KBM-7 (cell line): ENCODE data around the gene KCNAB1.
"Not testable (repeated sequence)": the region's sequence is repeated elsewhere in the genome, so short reads cannot be mapped to it uniquely, and the experiment has no call there.

Source experiments
- DNase-seq: peaks from one replicate; pipeline ENCODE4 v3.0.0-alpha.2; 2015
- in situ Hi-C: fragments of 300-500 bp; cut with MboI; formaldehyde crosslinking; loops from 2 replicates; pipeline ENCODE4 v1.14.3; 2020; ENCODE audit warnings: low sequenced_read_pairs, low pct_unique_long_range_greater_than_20kb, mixed read lengths

KCNAB1 gene

DNA sequence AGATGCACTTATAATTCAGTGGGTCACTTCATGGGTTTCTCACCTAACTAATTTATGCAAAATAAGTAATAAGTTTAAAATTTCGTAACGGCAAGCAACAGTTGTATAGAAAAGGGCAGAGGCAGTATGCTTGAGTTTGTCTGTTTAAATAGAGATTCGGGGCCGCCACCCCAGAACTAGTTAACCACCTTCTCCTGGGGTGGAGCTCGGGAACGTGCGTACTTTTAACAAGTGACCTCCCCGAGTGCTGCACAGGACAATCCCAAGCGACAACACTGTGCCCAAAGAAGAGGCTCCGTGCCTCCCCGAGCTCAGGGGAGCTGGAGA lies 434.1 kb downstream of the KCNAB1 start:
- no peak for DNase-seq
- in situ Hi-C loops, result no loop called here

DNA sequence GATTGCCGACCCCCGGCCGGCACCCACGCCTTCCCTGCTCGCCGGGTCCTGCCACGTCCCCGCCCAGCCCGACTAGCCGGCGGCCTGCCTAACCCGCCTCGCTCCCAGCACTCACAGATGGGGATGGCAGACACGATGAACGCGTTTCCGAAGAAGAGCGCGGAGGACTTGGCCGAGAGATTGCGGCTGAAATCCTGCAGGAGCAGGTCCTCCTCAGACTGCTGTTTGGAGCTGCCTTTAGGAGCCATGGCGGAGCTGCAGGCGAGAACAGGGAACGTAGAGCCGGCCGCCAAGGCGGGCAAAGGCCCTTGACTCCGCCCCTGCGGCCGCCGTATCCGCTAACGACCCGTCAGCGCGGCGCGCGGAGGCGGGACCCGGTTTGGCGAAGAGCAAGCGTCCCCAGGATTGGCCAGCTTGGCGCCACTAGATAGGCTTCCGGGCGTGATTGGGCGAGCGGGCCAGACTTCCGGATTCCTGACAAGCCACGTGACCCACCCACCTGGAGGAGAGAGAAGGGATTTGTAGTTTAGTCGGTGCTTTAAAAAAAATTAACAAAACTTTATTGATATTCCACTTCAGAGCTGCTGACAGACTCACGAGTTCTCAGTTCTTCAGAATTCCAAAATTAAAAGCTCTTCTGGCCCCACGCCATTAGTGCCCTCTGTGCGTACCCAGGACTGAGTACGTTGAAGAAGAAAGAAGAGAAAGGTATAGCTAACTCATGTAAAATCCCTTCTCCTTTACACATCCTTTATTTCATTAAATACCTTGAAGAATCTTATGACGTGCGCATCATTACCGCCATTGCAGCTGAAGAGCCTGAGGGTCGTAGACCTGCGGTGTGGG lies 434.7 kb downstream of the KCNAB1 start, which contains the start of gene SSR3:
TSS of gene SSR3 (minus strand) at position 276 of the 846 bp plus-strand sequence. CDS start at position 248, 28 bp downstream.
- DNase-seq, result peak; percentile 99
- in situ Hi-C loops, result no loop called here

DNA sequence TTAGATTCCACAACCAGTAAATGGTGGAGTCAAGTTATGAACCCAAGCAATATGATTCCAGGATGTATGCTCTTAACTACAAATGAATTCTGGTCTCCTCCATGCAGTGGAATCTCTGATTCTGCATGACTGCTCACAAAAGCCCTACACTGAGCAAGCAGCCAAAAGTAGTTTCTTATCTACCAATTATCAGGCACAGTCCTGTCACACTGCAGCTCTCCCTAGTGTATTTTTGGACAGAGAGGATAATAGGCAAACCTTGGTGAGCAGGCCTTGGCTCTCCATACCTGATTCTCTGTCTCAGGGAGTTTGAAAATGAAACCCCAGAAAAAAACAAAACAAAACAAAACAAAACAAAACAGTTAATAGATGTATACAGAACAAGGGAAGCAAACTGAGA lies 438.0 kb downstream of the KCNAB1 start:
- in situ Hi-C loops, result no loop called here
- no peak for DNase-seq

DNA sequence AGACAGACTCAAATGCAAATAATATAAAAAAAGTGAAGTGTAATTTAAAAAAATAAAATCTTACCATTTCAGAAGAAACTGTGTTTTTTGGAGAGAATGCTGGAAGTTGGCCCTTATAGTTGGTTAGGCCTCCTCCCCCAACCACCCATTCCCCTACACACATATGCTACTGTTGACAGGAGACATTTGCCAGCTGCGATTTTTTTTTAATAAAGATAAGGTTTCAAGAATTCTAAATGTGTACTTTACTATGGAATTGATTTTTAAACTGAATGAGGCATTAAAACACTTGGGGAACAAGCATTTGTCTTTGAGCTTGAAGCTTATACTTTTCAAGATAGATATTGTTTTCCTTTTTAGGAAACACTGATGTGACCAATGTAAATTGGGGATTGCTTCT lies 438.9 kb downstream of the KCNAB1 start:
- no peak for DNase-seq
- in situ Hi-C loops, result no loop called here

DNA sequence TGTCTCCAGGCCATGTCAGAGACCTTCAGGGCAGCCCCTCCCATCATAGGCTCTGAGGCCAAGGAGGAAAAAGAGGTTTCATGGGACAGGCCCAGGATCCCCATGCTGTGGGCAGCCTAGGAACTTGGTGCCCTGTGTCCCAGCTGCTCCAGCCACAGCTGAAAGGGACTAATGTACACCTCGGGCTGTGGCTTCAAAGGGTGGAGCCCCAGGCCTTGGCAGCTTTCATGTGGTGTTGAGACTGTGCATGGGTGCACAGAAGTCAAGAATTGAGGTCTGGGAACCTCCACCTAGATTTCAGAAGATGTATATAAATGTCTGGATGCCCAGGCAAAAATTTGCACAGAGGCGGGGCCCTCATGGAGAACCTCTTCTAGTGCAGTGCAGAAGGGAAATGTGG lies 441.2 kb downstream of the KCNAB1 start:
- in situ Hi-C loops, result no loop called here
- DNase-seq, result no peak

DNA sequence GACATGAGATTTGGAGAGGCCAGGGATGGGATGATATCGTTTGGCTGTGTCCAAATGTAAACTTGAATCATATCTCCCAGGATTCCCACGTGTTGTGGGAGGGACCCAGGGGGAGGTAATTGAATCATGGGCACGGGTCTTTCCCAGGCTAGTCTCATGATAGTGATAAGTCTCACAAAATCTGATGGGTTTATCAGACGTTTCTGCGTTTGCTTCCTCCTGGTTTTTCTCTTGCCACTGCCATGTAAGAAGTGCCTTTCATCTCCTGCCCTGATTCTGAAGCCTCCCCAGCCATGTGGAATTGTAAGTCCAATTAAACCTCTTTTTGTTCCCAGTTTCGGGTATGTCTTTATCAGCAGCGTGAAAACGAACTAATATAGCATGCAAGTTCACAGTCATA lies 442.1 kb downstream of the KCNAB1 start:
- DNase-seq, in situ Hi-C loops: not testable (repeated sequence)

DNA sequence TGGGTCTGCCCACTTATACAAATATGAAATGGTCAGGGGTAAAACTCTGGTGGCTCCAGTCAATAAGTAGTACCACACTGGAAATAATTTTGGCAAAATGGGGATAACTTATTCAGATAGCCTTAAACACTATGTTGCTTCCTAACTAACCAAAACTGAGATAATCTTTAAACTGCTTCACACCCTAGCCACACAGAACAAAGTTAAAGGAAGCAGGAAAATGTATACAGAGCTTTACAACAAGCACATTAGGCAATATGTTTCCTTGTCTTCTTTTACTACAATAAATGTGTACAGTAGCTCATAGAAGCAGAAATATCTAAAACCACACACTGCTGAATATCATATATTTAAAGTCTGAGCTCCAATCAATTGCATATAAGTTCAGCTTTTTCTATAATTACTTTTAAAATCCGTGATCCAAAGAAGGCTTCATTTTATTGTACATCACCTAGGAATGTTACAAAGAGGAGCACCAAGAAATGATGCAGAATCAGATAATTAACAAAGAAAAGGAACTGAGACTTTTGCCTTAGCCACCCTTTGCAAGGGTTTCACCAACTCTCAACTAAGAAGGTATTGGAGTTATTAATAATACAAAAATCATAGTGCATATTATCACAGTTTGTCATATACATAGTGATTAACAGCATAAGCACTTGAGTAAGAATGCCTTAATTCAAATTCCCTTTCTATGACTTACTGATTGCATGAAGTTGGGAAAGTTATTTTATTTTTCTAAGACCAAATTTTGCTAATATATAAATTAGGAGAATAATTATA lies 443.7 kb downstream of the KCNAB1 start:
- no peak for DNase-seq
- in situ Hi-C loops, result no loop called here

DNA sequence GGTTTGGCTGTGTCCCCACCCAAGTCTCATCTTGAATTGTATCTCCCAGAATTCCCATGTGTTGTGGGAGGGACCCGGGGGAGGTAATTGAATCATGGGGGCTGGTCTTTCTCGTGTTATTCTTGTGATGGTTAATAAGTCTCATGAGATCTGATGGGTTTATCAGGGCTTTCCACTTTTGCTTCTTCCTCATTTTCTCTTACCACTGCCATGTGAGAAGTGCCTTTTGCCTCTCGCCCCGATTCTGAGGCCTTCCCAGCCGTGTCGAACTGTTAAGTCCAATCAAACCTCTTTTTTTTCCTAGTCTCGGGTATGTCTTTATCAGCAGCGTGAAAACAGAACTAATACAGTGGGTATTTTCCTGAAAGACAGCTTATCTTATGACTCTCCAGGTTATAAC lies 448.6 kb downstream of the KCNAB1 start:
- in situ Hi-C loops, result not testable (repeated sequence)
- DNase-seq, result peak; percentile 41

DNA sequence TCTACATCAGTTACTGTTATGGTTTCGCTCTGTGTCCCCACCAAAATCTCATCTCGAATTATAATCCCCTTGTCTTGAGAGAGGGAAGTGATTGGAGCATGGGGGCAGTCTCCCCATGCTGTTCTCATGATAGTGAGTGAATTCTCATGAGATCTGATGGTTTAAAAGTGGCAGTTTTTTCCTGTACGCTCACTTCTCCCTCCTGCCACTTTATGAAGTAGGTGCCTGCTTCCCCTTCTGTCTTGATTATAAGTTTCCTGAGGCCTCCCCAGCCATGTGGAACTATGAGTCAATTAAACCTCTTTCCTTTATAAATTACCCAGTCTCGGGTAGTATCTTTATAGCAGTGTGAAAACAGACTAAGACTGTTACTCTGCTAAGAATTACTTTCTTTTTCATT lies 449.5 kb downstream of the KCNAB1 start:
- DNase-seq, result peak; percentile 61
- in situ Hi-C loops, result not testable (repeated sequence)

DNA sequence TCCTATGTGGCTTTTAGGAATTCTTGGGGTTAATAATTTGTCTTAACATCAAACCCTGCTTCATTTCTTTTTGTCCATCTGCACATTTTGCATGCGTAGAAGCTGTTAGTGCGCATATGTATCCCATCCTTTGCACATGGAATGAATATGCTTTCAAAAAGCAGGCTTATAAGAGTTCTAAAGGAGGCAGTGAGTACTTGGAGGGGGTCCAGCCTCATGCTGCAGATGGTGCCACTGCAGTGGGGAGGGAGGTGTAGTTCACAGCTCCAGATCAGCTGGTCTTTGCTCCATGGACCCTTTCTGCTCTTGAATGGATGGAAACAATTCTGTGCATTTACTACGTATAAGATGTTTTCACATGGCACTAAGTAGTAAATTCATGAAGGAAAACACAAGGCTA lies 455.3 kb downstream of the KCNAB1 start:
- no peak for DNase-seq
- in situ Hi-C loops, result no loop called here

DNA sequence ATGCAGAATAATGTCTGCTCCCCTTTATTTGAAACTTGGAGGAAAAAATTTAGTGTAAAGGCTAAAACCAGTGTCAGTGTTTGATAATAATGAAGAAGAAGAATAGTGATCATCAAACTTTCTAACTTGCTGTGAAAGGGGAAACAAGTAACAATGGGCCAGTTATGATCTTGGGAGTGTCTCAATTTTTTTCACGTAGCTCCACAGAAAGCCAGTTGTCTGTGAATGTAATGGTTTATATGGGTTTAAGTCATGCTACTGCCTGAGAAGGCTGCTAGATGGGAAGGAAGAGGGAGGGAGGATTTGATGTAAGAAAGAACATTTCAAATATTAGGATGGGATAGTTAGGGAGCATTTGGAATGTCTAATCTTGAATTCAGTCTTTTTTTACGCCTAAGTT lies 455.7 kb downstream of the KCNAB1 start:
- in situ Hi-C loops, result no loop called here
- no peak for DNase-seq

DNA sequence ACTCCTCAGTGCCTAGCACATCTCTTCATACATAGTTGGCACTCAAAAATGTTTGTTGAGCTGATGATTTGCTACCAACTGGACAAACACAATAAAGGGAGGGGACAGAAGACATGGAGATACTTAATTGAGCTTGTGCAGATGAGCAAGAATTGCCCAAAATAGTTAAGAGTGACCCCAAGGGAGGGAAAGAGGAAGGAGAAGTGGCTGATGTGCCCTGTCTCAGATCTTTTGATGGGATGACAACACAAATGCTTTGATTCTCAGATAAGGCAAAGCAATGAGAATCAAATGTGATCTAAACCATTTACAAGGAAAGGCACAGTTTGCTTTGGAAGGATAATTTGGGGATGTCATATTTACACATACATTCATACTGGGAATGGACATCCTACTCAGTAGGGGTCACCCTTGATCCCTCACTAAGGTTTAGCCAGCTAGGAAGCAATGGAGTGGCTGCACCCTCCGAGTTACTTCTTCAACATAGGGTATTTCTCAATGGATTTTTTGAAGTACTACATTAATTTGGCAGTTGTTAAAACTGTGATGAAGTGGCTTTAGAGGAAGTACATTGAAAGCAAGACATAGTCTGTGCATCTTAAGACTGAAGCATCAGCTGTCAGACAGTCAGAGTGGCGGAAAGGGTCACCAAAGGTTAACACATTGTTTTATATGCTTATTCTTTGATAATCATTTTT lies 456.4 kb downstream of the KCNAB1 start:
- in situ Hi-C loops, result no loop called here
- no peak for DNase-seq

DNA sequence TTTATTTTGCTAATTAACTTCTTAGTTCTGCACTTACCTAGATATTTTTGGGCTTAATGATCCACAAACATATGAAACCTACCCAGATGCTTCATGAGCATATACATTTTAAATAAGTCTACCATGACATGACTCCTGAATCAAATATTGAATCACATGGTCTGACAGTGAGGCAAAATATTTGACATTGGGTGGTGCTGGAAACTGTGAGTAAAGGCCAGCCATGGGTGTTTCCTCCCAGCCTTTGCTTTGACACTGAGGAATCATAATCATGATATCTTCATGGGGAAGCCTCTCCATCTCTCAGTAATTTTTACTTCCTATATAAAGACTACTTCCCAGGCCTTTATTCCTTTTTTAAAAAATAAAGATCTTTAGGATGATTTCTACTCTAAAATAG lies 457.4 kb downstream of the KCNAB1 start:
- in situ Hi-C loops, result no loop called here
- no peak for DNase-seq

DNA sequence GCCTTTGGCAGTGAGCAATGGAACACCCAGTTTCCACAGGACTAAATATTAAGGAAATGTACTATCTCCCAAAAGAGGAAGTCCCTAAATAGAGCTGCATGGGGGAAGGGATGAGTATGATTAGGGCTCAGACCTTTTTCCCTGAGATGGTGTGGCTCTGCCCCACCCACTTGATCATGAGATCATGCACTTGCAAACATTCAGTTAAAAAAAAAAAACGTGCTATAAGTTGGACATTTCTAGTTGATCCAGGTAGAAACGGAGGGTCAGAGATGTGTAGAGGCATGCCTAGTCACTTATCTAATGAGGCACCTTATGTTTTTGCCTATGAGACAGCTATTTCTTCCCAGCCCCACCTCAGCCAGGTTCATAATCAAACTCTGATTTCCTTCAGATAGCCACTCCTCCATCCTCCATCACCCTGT lies 459.1 kb downstream of the KCNAB1 start:
- in situ Hi-C loops, result no loop called here
- DNase-seq, result peak; percentile 86

DNA sequence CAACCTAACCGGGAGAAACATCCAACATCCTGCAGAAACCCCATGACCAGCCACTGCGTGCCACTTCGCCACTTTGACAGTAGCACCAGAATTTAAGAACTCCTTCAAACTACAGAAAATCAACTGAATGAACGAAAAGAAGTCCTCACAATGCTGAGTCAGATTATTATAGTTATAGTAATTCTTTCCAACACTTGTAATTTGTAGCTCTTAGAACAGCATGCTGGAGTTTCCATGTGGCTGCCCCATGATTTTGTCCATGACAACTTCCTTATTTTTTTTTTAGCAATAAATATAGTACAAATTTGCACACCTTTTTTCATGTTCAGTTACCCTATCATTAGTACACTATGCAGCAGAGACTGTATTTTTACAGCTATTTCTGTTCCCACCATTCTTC lies 460.7 kb downstream of the KCNAB1 start:
- in situ Hi-C loops, result no loop called here
- no peak for DNase-seq

DNA sequence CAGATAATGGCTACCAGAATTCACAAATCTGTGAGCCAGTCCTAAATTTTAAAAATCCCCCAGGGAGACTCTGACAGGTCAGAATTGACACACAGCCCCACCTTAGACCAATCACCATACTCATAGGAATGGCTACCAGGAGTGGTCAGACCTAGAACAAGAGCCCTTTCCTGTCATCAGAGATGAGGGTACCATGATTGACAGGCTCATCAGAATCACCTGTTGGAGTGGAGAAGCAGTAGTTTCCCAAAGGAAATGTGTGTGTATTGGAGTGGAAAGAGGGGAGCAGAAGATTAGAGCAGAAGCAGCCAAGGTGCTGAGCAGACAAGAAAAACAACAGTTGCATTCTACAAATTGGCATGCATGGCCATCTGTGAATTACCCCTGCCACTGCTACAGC lies 461.6 kb downstream of the KCNAB1 start:
- no peak for DNase-seq
- in situ Hi-C loops, result no loop called here

DNA sequence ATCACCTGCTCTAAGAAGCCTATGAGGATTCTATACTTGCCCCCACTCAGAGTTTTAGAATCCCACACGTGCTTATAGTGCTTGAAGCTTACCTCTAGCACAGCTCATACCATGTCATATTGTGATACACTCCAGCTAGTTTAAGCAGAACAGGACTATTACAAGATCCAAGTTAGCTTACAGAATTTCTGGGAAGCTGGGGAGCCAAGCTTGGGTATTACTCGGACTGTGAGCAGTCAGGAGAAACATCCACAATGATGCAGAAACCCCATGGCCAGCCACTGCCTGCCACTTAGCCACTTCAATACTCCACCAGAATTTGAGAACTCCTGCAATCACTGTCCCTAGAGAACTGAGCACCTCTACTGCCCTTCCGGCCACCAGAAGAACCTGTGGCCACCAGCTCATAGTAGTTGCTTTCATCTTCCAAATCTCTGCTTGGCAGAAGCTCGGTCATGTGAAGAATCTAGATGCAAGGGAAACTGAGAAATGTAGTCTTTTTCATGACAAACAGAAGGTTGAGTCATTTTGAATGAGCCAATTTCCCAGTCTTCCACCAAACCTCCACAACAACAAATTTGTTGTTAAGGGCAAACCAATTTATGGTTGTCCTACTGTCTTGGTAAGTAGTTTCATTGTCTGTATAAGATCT lies 462.3 kb downstream of the KCNAB1 start:
- DNase-seq, result no peak
- in situ Hi-C loops, result no loop called here

DNA sequence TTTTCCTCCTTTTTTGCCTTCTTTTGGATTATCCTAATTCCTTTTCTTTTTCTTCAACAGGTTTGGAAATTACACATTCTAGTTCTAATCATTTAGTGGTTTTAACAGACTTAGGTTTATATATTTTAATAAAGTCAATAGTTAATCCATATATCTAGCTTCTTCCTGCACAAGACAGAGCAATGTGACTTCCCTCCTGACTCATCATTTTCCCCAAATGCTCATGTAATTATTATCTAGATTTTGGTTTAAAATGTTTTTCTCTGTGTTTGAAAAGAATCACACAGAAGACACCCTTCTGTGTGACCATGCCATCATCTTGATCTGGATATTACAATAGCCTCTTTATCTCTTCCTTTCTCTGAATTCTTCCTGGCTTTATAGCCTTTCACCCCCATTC lies 463.1 kb downstream of the KCNAB1 start:
- in situ Hi-C loops, result no loop called here
- no peak for DNase-seq

DNA sequence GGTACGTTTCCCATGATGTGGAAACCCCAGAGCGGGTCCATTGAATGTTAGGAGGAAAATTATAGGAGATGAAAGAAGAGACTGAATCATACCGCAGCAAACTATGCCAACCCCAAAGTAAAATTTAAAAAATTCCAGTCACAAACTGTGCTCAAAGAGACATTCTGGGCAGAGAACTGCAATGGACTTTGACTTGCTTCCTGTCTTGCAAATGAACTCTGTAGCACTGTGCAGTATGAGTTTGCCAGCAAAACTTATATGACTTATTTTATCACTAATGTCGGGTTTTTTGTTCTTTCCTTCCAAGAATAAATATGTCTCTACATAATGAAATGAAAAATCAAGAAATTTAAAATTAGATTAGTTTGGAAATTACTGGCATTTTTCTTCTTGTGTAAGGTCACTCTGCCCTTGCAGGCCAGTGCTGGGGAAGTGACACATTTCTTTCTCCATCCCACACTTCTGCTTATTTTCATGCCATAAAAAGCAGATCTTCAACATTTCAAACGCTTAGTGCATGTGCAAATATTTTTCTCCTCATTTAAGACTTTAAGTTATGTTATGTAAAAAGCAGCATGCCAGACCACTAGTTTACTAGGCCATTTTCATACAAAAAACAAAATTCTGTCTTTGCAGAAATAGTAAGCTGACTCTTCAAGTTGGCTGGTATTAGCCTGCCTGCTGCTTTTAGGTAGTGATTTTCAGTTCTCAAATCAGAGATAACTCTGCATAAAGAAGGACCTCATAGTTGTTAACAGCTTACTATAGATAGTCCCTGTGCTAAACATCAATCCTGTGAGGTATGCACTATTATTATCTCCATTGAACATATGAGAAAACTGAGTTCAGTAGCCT lies 466.8 kb downstream of the KCNAB1 start:
- DNase-seq, result peak; percentile 47
- in situ Hi-C loops, result no loop called here
